Measurements from ENCODE around the gene TCP11. TPM values are rescaled to one million over a fixed set of nuclear protein-coding genes. Genes with fewer than 3 reads are reported as not detected.

The TCP11 gene
- 0.19 and 0.56 TPM in 2 replicates for total RNA-seq

GRCh38 chr6:35141007-35141655 is at the start of gene TCP11:
Gene TCP11, minus strand, starts transcription at chr6:35141339. Its CDS starts 469 bp downstream, at chr6:35140870.

Other genes starting within 250 kb of the TCP11 start
- gene SCUBE3, start 72.6 kb upstream of the TCP11 start, total RNA-seq, result 26.5 and 132 TPM in 2 replicates
- 14.1 and 14.6 TPM in 2 replicates for gene ZNF76, start 118.4 kb upstream of the TCP11 start, total RNA-seq
- gene DEF6, start 156.5 kb upstream of the TCP11 start, total RNA-seq, result 0.56 and 1.3 TPM in 2 replicates
- 5.1 and 13.0 TPM in 2 replicates for gene PPARD, start 201.2 kb upstream of the TCP11 start, total RNA-seq

All from regular cardiac myocyte (primary cell).